AG09319 (cell line): ENCODE results near the gene C21orf58.
A peak's percentile ranks its signal among the peaks of the same experiment; 100 is the strongest.

ENCODE experiments used
- DNase-seq: peaks from one replicate; pipeline ENCODE4 v3.0.0-alpha.2; 2010; ENCODE audit warnings: low read depth; ENCODE audit errors: extremely low read depth
- CTCF ChIP-seq: IDR thresholded peaks from 2 replicates; pipeline ENCODE4 v1.5.1; 2011; ENCODE audit warnings: low read depth, mild to moderate bottlenecking, inconsistent platforms, low read length, moderate library complexity

C21orf58 gene

DNA sequence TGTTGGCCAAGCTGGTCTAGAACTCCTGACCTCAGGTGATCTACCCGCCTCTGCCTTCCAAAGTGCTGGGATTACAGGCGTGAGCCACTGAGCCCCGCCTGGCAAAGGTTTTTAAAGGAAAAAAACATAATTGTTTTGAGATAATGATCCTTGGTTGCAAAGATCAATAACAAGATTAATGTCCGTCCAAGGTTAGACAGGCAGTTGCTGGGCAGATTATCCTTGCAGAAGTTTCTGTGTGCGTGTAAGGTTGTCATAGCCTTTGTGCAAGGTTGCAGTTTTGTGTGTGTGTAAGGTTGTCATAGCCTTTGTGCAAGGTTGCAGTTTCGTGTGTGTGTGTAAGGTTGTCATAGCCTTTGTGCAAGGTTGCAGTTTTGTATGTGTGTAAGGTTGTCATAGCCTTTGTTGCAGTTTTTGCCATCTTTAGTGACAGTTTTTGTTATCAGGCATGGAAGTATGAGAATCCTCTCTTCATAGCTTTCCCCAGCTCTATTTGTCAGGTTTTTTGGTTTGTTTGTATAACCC lies 34.0 kb downstream of the C21orf58 start:
- DNase-seq, result no peak
- no peak for TF ChIP-seq CTCF

GRCh38 chr21:46287541-46287940 lies 36.1 kb downstream of the C21orf58 start:
- DNase-seq, result no peak

DNA sequence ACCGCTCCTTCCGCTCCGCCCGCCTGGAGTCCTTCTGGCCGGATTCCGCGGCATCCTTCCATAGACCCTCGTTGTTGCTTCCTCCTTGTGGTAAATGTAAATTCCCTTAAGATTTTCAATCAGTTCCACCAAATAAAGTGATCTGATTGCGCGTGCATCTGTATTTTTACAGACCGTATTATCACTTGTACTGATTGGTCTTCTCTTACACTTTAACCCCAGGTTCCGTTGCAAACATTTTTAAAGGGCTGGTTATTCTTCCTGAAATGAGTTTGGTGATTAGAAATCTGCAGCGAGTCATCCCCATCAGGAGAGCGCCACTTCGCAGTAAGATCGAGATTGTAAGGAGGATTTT lies 37.0 kb downstream of the C21orf58 start:
- DNase-seq, result no peak
- TF ChIP-seq CTCF, result no peak

More at GRCh38 chr21:46287541-46287940, 36.1 kb downstream of the C21orf58 start:
- TF ChIP-seq CTCF, result no peak

DNA sequence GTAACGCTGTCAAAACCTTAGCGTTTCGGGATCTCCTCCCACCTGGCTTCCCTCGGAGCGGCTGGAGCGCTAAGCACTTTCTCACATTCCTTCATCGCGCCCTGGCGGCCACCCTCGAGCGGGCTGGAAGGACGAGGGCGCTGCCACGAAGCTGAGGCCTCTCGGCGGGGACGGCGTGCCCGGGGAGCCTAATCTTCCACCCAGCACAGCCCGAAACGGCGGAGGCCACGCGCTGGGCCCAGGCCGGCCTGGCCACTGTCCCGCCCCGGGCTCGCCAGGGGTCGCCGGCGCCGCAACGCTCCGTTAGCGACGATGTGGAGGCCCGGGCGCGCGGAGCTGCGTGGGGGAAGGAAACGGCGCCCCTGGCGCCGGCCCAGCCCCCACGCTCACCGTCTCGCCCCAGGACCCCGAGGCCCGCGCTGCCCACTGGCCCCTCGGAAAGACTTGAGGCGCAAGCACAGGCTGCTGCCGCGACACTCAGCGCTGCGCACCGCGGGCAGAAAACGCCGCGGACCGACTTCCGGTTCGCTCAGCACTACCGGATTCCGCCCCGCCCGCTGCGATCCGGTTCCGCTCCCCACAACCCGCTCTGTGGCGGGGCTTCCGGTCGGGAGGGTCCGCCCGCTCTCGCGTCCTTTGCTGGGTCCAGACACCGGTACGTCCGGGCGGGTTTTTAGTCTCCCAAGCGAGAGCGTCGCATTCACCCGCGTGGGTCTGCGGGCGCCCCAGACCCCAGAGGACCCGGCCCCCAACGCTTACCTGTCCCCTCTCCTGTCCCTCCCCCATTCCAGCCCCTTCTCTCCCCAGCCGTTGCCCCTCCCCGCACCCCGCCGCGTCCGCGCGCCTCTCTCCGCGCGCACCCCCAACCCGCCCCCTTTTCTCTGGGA lies 37.7 kb downstream of the C21orf58 start, which contains the start of gene YBEY:
YBEY (plus strand) TSS at position 582 of the 887 bp plus-strand sequence. CDS start 572 bp downstream, outside the sequence.
- DNase-seq, result peak; percentile 70
- TF ChIP-seq CTCF, result peak; percentile 38

- no peak for DNase-seq
- no peak for TF ChIP-seq CTCF
These were observed 38.4 kb downstream of the C21orf58 start, which contains the start of gene MCM3AP for GRCh38 chr21:46285206-46285661. Gene MCM3AP, minus strand, starts transcription at chr21:46285611. Its CDS starts 325 bp downstream, at chr21:46285286.

DNA sequence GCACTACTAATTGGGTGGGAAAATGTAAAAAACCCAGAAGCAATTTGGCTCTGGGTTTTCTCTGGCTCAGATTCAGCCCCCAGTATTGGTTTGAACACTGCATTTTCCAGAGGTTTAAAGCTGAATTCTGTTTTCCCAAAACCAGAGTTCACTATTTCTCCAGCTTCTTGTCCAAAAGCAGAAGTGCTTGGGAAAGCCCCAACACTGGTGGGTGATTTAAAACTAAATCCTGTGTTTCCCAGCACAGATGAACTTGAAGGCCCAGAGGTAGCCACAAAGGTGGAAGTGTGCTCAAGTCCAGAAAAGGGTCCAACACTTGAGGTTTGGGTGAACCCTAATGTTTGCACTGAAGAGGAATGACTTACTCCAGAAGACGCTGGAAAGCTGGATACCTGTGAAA lies 38.9 kb downstream of the C21orf58 start:
- no peak for DNase-seq
- no peak for TF ChIP-seq CTCF

- TF ChIP-seq CTCF, result no peak
- DNase-seq, result no peak
These were observed 39.5 kb downstream of the C21orf58 start for GRCh38 chr21:46284077-46284644.
